Urothelium cell line (cell line): ENCODE data around the gene THSD7B.

Source experiments
- DNase-seq: peaks from one replicate; pipeline ENCODE4 v3.0.0; 2011; ENCODE audit warnings: low spot score, mixed read lengths
- FAIRE-seq: peaks from 2 replicates; lab custom pipeline; 2011; peaks lifted over from hg19 to GRCh38; lab: Jason Lieb, UNC

Gene THSD7B

DNA sequence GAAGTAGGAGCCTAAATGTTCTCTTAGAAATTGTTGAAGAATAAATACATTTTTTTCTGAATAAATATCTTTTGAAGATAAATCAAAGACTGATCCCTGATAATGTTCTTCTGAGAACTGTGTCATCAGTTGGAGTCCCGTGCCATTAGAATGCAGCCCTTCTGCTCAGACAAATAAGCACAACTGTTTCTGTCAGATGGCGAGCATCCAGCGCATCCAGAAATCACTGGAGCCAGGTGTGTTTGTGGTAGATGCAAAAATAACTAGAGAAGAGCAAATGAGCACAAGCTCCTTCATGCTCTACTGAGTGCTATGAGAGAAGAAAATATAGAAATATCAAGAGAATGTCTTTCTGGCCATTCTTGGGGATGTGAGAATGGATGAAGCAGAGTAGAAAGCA lies 573.7 kb downstream of the THSD7B start:
- FAIRE-seq: no peak
- DNase-seq: no peak

DNA sequence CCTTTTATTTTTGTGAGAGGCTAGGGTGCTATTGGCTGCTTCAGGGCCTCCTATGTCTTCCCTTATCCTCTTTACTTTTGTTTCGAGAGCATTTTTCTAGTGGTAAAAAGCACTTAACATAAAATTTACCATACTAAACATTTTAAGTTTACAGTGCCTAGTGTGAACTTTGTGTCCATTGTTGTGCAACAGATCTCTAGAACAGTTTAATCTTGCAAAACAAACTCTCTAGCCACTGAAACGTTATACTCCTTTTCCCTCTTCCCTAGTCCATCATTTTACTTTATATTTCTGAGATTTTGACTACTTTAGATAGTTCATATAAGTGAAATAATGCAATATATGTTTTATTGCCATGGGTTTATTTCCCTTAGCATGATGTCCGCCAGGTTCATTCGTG lies 580.6 kb downstream of the THSD7B start:
- no peak for FAIRE-seq
- no peak for DNase-seq

DNA sequence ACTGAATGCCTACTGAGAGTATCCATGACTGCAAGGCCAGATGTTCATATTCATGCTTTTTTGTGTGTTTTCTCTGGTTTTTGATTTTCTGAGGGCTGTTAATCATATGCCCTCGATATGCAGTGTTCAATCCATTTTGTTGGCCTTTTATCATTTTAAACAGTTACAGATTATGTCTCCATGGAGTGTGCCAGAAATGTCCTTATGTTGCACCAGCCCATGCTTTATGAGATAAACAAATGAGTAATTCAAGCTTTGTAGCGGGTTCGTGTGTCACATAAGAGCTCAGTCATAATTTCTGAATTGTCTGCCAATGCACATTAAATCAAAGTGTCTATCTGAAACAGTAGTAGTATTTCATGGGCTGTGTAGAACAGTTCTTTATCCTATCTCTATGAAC lies 583.0 kb downstream of the THSD7B start:
- FAIRE-seq: no peak
- DNase-seq: no peak

DNA sequence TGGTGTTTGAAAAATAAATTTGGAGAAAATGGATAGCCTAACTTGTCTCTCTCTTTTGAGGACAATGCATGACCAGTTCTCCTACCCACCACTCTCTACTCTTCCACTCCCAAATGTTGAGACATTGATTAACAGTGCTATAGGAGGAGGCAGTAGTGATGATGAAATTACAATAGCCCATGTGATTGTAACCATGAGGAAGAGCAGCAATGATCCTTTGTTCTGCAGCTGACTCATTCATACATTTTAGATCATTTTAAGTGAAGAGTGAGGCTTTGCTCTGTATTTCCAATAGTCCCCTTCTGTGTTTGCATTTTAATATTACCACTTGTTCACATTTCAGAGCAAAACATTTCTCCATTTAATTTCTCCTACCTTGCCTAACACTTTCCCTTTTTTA lies 592.3 kb downstream of the THSD7B start:
- no peak for FAIRE-seq
- DNase-seq: no peak

DNA sequence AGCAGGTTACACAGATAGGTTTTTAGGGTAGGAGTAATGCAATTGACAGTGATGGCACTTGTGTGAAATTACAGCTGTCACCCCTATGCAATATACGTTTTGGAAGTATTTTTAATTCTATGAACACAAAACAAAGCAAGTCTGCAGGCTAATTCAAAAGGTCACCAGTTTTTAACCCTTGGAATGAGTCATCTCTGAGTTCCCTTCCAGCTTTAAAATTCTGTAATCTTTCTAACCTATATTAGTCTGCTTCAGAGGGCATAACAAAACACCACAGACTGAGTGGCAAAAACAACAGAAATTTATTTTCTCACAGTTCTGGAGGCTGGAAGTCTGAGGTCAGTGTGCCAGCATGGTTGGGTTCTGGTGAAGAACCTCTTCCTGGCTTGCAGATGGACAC lies 602.0 kb downstream of the THSD7B start:
- no peak for FAIRE-seq
- DNase-seq: no peak

DNA sequence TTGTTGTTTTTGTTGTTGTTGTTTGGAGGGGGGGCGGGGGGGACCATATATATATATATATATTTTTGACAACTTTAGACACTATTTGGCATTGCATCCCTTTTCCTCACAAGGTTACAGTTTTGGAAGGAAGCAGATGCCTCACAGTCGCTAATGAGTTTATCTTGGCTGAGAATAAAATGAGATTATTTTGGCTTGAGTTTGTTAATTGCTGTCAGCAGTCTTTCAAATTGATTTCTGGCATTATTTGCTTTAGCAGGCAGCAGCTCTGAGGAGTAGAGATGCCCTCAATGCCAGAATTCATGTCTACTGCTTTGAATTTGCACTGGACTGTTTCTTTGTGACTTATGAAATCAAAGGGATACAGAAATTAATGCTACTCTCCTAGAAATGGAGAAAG lies 603.8 kb downstream of the THSD7B start:
- FAIRE-seq (no peak), DNase-seq (no peak)

DNA sequence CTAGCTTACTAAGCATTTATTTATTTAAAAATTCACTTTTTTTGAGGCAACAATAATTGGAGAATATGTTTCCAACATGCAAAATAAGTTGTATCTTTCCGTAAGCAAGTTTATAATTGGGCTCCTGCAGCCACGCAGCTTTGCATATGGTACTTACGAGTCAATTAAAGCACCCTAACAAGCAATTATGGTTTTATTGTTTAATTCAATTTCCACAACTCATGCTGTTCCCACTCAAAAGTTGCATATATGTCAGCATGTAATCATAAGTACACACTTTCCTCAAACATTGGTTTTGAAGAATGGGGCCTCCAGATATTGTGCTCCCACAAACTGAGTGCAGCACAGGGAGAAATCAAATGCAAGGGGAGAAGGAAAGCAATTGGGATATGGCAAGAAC lies 613.8 kb downstream of the THSD7B start:
- DNase-seq: no peak
- FAIRE-seq: no peak

DNA sequence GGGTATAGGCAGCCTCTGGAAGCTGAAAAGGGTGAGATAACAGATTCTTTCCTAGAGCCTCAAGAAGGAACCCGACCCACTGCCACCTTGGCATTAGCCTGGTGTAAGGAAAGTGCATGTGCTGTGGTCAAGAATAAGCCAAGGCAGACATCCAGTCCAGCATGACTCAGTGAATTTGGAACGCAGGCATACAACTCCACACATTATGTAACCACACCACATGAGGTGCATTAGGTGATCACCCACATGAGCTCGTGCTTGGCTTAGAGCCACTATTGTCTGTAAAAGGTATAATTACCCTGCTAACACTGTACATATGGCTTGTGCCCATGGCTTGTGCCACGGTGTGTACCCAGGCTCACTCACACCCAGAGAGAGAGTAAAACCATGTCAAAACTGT lies 615.3 kb downstream of the THSD7B start:
- DNase-seq (peak; percentile 52), FAIRE-seq (peak; percentile 44)

DNA sequence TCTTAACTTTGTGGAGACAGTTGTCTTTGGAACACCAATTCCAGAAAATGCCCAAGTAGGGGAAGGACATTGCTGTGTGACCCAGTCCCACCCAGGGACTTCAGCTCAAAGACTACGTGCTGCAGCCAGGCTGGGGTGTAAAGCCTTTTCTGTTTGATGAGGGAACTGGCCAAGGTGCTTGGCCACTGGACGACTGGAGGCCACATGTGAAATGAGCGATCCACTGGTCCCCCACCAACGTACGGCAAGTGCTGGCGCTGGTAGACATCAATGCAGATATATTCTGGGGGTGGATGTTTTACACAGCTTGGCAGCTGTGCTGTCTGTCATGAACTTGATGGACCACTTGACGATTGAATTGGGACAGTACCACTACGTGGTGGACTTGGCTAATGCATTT lies 616.4 kb downstream of the THSD7B start:
- no peak for FAIRE-seq
- no peak for DNase-seq

DNA sequence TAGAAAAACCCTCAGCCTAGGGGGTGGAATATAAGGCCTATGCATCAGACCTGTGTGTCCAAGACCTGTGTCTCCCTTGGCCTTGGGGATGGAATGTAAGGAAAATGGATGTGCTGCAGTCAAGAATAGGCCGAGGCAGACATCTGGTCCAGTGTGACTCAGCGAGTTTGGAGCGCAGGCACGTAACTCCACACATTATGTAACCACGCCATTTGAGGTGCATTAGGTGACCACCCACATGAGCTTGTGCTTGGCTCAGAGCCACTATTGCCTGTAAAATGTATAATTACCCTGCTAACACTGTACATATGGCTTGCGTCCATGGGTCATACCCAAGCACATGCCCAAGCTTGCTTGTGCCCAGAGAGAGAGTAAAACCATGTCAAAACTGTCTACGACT lies 618.0 kb downstream of the THSD7B start:
- no peak for DNase-seq
- FAIRE-seq: no peak

DNA sequence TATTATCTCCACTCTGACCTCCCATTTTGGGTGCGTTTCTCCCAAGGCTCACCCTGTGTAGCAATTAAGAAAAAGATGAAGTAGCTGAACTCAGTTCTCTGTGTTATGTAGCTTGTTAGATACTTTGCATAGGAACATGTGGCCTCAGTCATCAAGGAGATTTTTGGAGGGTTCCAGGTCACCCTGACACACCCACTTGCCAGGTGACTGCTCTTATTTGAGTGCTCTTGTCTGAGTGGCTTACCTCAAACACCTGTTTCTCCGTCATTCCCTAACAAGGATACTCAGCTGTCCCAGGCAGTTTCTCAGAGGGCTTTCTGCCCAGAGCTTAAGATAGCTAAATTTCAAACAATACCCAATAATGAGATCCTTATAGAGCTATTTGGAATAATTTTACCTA lies 621.7 kb downstream of the THSD7B start:
- DNase-seq: no peak
- no peak for FAIRE-seq

DNA sequence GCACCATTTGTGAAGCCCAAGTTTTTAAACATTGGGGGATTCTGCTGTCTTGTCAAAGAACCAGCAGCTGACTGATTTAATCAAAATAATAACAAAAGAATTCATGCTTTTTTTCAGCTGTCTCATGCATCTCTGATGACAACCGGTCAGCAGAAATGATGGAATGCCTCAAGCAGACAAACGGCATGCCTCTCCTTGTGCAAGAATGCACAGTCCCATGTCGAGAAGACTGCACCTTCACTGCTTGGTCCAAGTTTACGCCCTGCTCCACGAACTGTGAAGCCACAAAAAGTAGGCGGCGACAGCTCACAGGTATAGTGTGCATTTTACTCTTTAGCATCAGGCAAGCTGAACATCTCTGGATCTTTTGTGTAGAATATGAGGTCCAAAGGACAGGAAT lies 640.2 kb downstream of the THSD7B start:
- FAIRE-seq (no peak), DNase-seq (no peak)

DNA sequence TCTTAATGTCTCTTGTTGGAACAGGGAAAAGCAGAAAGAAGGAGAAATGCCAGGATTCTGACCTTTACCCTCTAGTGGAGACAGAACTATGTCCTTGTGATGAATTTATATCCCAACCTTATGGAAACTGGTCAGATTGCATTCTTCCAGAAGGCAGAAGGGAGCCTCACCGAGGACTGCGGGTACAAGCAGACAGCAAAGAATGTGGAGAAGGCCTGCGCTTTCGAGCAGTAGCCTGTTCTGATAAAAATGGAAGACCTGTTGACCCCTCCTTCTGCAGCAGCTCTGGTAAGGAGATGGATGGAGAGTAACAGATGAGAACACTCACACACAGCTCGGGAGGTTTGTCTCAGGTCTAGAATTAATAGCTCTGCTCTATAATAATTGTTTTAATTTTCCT lies 646.2 kb downstream of the THSD7B start:
- DNase-seq (no peak), FAIRE-seq (no peak)

DNA sequence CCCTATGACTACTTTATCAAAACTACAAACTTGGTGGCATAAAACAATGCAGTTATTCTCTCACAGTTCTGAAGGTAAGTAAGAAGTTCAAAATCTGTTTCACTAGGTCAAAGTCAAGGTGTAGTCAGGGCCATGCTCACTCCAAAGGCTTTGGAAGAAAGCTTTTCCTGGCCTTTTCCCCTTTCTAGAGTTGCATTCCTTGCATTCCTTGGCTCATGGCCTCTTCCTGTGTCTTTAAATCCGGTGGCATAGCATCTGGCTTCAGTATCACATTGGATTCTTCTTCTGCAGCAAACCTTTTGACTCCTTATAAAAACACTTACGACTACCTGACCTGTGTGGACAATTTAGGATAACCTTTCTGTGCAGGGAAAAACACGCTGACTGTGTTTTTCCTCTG lies 655.4 kb downstream of the THSD7B start:
- DNase-seq: peak; percentile 37

DNA sequence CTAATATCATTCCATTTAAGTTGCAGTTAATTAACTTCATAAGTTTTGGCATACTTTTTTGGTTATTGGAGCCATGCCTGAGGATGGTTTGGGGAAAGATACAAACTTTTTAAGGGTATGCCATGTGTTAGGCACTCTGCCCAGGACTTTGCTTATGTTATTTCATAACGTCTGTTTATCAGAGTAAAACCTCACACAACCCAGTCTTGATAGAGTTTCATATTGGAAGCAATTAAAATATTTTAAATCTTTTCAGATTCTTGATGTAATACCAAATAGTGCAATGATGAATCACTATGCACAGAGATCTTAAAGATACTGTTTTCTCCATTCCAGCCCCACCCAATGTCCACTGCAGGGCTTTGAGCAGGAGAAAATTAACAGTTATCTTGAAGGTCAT lies 669.8 kb downstream of the THSD7B start:
- FAIRE-seq: no peak
- no peak for DNase-seq

More for the DNA sequence above, 655.4 kb downstream of the THSD7B start:
- no peak for FAIRE-seq

DNA sequence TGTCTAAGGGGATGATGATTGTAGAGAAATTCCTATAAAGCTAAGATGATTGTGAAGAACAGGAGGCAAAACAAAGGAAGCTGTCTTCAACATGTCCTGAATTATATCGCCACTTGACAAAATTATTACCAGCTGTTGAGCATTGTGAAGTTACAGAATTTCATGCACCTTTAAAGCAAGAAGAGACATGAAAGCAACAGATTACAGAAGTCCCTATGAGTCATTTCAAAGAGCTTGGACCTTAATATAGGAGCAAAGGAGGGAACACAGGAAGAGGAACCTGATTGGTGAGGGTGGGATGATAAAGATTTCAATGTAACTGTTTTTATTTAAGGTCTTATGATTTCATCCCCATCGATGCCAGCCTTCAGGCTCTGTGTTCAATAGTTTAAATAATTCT lies 672.0 kb downstream of the THSD7B start:
- FAIRE-seq (no peak), DNase-seq (no peak)

DNA sequence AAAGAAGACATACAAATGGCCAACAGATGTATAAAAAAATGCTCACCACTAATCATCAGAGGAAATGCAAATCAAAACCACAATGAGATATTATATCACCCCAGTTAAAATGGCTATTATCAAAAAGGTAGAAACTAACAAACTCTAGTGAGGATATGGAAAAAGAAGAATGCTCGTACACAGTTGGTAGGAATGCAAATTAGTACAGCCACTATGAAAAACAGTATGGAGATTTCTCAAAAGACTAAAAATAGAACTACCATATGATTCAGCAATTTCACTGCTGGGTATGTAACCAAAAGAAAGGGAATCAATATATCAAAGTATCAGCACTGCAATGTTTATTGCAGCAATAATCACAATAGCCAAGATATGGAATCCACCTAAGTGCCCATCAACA lies 679.6 kb downstream of the THSD7B start:
- FAIRE-seq (no peak), DNase-seq (no peak)

DNA sequence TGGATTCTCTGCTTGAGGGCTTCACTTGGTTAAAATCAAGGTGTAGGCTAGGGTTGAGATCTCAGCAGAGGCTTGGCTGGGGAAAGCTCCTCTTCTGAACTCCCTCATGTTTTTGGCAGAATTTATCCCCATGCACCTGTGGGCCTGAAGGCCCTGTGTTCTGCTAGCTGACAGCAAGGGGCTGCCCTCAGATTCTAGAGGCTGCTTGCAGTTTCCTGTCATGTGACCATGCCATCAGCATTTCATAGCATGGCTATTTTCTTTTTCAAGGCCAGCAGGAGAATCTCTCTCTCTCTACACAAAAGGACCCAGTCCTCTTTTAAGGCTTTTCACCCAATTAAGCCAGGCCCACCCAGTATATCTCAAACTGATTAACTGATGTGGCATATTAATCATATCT lies 684.1 kb downstream of the THSD7B start:
- FAIRE-seq: no peak
- DNase-seq: no peak

DNA sequence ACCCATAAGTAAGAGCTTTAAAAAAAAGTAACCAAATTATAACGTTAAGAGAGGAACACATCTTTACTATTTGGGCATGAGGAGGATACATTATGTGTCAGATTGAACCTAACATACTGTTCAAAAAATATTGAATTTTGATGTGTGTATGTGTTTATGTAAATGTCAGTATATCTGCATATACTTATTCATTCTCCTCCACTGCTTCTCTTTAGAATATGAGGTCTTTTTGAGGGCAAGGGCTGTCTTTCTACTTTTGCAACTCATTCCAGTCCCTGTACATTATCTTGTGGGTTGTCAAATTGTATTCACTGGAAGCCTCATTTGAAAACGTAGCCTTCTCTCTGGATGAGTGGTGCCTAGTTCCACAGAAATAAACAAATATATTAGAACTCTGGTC lies 689.5 kb downstream of the THSD7B start:
- FAIRE-seq: no peak
- no peak for DNase-seq

DNA sequence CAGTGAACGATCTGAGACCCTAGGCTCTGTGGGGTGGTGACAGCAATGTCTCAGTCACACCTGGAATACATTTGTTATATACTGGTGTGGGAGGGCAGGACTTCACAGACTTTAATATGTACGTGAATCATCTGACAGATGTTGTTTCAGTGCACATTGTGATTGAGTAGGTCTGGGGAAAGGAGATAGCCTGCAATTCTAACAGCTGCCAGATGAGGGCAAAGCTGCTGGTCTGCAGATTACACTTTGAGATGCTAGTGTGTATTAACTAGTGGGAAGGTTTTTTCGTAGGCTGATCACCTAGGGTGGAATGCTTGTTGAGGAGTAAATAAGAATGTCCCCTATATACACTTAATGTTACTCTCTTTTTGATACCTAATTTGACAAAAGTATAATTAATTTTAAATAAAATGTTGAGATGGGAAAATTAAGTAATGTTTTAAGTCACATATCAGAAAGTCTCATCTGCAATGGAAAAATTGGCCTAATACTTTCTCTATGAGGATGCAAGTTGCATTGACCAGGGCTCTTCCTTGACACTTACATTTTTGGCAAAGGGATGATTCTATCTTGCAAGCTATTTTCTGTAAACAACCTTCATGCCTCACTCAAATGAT lies 702.0 kb downstream of the THSD7B start:
- DNase-seq (peak; percentile 40), FAIRE-seq (no peak)

DNA sequence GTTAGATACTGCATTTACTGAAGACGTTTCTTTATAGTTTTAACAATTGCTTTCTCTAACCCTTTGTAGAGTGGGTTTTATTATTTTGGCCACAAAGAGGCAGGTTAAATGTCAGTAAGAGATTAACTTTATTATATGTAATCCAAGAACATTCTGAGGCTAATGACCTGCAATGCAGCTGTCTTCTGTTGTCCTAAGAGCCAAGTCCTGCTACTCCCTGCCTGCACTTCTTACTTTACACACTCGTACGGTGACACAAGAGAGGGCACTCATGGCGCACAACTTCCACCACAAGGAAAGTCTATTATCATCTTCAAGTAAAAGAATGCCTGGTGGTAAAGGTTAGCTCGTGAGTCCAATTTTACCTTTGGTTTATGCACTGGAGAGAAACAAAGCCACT lies 727.9 kb downstream of the THSD7B start:
- no peak for DNase-seq
- FAIRE-seq: no peak

DNA sequence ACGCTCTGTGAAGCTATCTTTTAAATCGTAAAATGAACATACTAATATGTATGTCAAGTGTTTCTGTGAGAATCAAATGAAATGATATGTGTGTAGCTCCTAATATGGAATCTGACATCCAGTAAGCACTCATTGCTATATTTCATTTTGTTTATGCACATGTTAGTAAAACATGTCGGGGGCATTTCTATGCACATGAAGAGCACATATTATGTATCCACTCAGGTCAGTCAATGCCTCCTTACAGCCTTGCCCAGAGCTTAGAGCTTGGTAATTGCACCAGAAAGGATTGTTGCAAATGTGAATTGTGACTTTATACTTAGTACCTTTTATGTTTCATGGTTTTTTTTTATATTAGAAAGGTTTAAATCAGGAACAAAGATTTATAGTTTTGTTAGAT lies 735.3 kb downstream of the THSD7B start:
- FAIRE-seq: no peak
- no peak for DNase-seq

DNA sequence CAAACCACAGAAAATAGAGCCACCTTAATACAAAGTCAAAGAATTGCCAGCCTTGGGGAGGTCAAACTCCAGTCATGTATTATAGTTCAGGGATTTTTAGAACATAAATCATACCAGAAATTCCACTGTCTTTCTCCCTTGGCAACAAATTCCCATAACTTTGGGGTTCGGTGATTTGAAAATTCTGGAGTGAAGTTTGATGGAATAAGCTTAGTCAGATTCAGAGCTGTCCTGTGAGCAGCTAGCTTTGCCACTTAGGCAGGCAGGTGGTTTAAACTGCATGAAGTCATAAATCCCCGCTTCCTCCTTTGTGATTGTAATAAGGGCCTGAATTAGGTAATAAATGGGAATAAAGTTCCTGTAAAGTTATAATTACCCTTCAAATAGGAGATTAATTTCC lies 741.9 kb downstream of the THSD7B start:
- FAIRE-seq: no peak
- DNase-seq: no peak
